ENCODE results near the gene NRCAM.
"Not testable (repeated sequence)": the region's sequence is repeated elsewhere in the genome, so short reads cannot be mapped to it uniquely, and the experiment has no call there.

Gene NRCAM

GRCh38 chr7:108265007-108265406 lies 191.2 kb downstream of the NRCAM start:
- H3K4me3 ChIP-seq (ENCODE audit: low read depth in 1 of 2, low read length in 1 of 2): no peak overlapping the region
- no peak for TF ChIP-seq CTCF (IDR thresholded peaks at IDR 0.05)

GRCh38 chr7:108263425-108263824 lies 192.8 kb downstream of the NRCAM start:
- no peaks in the 10 kb centered on the region for H3K36me3 ChIP-seq
- no peaks in the 10 kb centered on the region for H3K4me1 ChIP-seq (ENCODE audit: control insufficient read depth in 1 of 2, insufficient read depth in 1 of 2, low read depth in 1 of 2, low read length in 1 of 2)
- H3K27ac ChIP-seq: no peak overlapping the region
- no peak for TF ChIP-seq CTCF (IDR thresholded peaks at IDR 0.05)
- no peaks in the 10 kb centered on the region for H3K9me3 ChIP-seq
- no peak overlapping the region for H3K4me3 ChIP-seq (ENCODE audit: low read depth in 1 of 2, low read length in 1 of 2)
- no peaks in the 10 kb centered on the region for H3K27me3 ChIP-seq

More at GRCh38 chr7:108265007-108265406, 191.2 kb downstream of the NRCAM start:
- Histone ChIP-seq H3K4me1 (ENCODE audit: control insufficient read depth in 1 of 2, insufficient read depth in 1 of 2, low read depth in 1 of 2, low read length in 1 of 2) (no peaks in the 10 kb centered on the region), H3K36me3 (no peaks in the 10 kb centered on the region), H3K27me3 (no peaks in the 10 kb centered on the region), H3K27ac (no peak overlapping the region), H3K9me3 (no peaks in the 10 kb centered on the region)

DNA sequence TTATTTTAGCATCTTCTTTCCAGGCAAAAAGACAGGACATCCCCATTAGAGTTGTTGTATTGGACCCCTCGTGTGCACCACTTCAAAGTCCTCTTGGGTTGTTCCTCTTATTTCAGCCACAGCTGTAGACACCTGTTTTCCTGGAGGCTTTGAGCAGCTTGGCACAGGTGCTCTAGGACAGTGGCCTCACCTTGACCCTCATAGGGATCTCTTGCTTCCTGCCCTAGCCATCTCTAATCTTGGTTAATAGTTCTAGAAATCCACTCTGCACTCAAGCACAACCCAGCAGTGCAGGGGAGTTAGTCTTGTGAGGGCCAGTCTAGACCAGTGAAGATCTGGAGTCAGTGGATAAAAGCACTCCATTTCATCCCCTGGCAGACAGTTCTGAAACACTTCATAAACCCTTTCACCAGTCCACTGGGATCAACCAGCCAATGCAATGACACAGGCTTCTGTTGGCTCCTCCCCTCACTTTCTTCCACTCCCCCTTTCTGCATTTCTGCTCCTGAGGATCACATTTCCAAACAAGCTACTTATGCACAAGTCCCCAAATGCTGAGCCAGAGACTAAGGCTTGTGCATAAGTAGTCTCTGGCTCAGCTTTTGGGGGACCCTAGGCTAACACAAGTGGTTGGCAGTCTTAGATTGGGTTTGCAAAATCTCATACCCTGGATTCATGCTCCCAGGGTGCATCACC lies 194.5 kb downstream of the NRCAM start:
- Histone ChIP-seq H3K4me1 (ENCODE audit: control insufficient read depth in 1 of 2, insufficient read depth in 1 of 2, low read depth in 1 of 2, low read length in 1 of 2) (no peaks in the 10 kb centered on the region), H3K27me3 (no peaks in the 10 kb centered on the region), H3K4me3 (ENCODE audit: low read depth in 1 of 2, low read length in 1 of 2) (no peak overlapping the region), H3K9me3 (no peaks in the 10 kb centered on the region), H3K36me3 (no peaks in the 10 kb centered on the region), H3K27ac (no peak overlapping the region)
- no peak for TF ChIP-seq CTCF (IDR thresholded peaks at IDR 0.05)

DNA sequence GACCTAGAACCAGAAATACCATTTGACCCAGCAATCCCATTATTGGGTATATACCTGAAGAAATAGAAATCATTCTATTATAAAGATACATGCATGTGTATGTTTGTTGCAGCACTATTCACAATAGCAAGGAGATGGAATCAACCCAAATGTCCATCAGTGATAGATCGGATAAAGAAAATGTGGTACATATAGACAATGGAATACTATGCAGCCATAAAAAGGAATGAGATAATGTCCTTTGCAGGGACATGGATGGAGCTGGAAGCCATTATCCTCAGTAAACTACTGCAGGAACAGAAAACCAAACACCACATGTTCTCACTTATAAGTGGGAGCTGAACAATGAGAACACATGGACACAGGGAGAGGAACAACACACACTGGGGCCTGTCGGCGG lies 196.8 kb downstream of the NRCAM start:
- H3K4me3 ChIP-seq (ENCODE audit: low read depth in 1 of 2, low read length in 1 of 2); H3K9me3 ChIP-seq; H3K36me3 ChIP-seq; H3K27me3 ChIP-seq; H3K27ac ChIP-seq; H3K4me1 ChIP-seq (ENCODE audit: control insufficient read depth in 1 of 2, insufficient read depth in 1 of 2, low read depth in 1 of 2, low read length in 1 of 2): not testable (repeated sequence)

DNA sequence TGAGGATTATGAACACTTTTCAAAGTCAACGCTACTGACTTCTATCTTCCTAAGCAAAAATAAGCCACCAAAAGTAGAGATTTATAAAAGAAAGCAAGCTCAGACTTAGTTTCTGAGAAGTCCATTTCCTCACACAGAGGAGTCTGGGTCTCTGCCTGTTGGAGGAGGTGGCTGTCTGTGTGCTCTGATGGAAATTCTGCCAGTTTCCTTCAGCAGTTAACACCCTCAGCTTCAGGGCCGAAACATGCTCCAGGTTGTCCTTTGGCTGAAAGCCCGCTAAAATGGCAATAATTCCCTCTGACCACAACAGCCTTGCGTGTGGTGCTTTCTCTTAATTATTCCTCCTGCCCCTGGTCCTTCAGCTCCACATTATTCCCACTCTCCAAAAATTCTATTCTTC lies 198.3 kb downstream of the NRCAM start:
- no peak for TF ChIP-seq CTCF (IDR thresholded peaks at IDR 0.05)
- Histone ChIP-seq H3K4me3 (ENCODE audit: low read depth in 1 of 2, low read length in 1 of 2) (no peak overlapping the region), H3K36me3 (no peaks in the 10 kb centered on the region), H3K9me3 (no peaks in the 10 kb centered on the region), H3K4me1 (ENCODE audit: control insufficient read depth in 1 of 2, insufficient read depth in 1 of 2, low read depth in 1 of 2, low read length in 1 of 2) (no peaks in the 10 kb centered on the region), H3K27ac (no peak overlapping the region), H3K27me3 (no peaks in the 10 kb centered on the region)

DNA sequence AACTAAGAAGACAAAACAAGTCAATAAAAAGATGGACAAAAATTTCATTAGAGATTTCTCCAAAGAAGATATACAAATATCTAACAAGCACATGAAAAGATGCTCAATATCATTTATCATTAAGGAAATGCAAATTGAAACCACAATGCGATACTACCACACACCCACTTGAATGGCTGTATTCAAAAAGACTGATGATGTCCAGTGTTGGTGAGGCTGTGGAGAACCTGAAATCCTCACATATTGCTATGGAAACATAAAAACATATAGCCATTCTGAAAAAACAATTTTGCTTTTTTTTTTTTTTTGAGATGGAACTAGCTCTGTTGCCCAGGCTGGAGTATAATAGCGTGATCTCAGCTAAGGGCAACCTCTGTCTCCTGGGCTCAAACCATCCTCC lies 202.0 kb downstream of the NRCAM start:
- no peaks in the 10 kb centered on the region for H3K4me1 ChIP-seq (ENCODE audit: control insufficient read depth in 1 of 2, insufficient read depth in 1 of 2, low read depth in 1 of 2, low read length in 1 of 2)
- TF ChIP-seq CTCF (IDR thresholded peaks at IDR 0.05): no peak

More for the DNA sequence above, 202.0 kb downstream of the NRCAM start:
- Histone ChIP-seq H3K4me3 (ENCODE audit: low read depth in 1 of 2, low read length in 1 of 2) (no peak overlapping the region), H3K27me3 (no peaks in the 10 kb centered on the region), H3K27ac (no peak overlapping the region), H3K36me3 (no peaks in the 10 kb centered on the region), H3K9me3 (no peaks in the 10 kb centered on the region)
